ENCODE measurements around the gene TAS2R42.

GRCh38 chr12:11182529-11182928 lies 4.2 kb downstream of the TAS2R42 start:
- TF ChIP-seq CTCF (IDR thresholded peaks at IDR 0.05) (no peak), POLR2A (IDR thresholded peaks at IDR 0.05) (no peak)

Measured in testis (tissue), 2 donors.